KMS-11 (cell line): ENCODE results near the gene ICAM1.
A peak's percentile ranks its signal among the peaks of the same experiment; 100 is the strongest.

Experiments
- H2AFZ ChIP-seq: fragments of 200-600 bp; sonication (generic); 2 replicates; pipeline ENCODE4 v1.6.1; 2016; ENCODE audit warnings: antibody characterized with exemption, mixed run types, low read depth
- H3K27ac ChIP-seq: fragments of 200-600 bp; sonication (generic); 2 replicates; pipeline ENCODE4 v1.6.1; 2016; ENCODE audit warnings: mild to moderate bottlenecking, mixed run types
- H3K27me3 ChIP-seq: fragments of 200-600 bp; sonication (generic); 2 replicates; pipeline ENCODE4 v1.6.1; 2017; ENCODE audit warnings: mild to moderate bottlenecking, low read depth, mixed run types, moderate library complexity; ENCODE audit not compliant: insufficient read depth
- H3K36me3 ChIP-seq: fragments of 200-600 bp; sonication (generic); 2 replicates; pipeline ENCODE4 v1.6.1; 2017; ENCODE audit warnings: mild to moderate bottlenecking, mixed run types; ENCODE audit not compliant: insufficient read depth
- H3K4me1 ChIP-seq: fragments of 200-600 bp; sonication (generic); 2 replicates; pipeline ENCODE4 v1.6.1; 2016; ENCODE audit warnings: mild to moderate bottlenecking, low read depth, mixed run types; ENCODE audit not compliant: poor library complexity, severe bottlenecking
- H3K4me2 ChIP-seq: fragments of 200-600 bp; sonication (generic); 2 replicates; pipeline ENCODE4 v1.7.0; 2016; ENCODE audit warnings: mild to moderate bottlenecking, mixed run types
- H3K4me3 ChIP-seq: fragments of 200-600 bp; sonication (generic); IDR thresholded peaks from 2 replicates; pipeline ENCODE4 v1.6.1; 2017; ENCODE audit warnings: low read depth, low read length, mixed read lengths; ENCODE audit not compliant: insufficient read depth
- H3K79me2 ChIP-seq: fragments of 200-600 bp; sonication (generic); 2 replicates; pipeline ENCODE4 v1.6.1; 2016; ENCODE audit warnings: low read depth, mixed run types; ENCODE audit not compliant: insufficient read depth
- H3K9ac ChIP-seq: fragments of 200-600 bp; sonication (generic); 2 replicates; pipeline ENCODE4 v1.6.1; 2016; ENCODE audit warnings: mild to moderate bottlenecking, mixed run types
- H4K20me1 ChIP-seq: fragments of 200-600 bp; sonication (generic); 2 replicates; pipeline ENCODE4 v1.6.1; 2016; ENCODE audit warnings: mild to moderate bottlenecking, mixed run types; ENCODE audit not compliant: insufficient read depth
- CTCF ChIP-seq: fragments of 200-600 bp; sonication (generic); conservative IDR thresholded peaks from 2 replicates; pipeline ENCODE4 v1.6.1; 2017; ENCODE audit warnings: low read depth, mild to moderate bottlenecking, antibody characterized with exemption, low read length, moderate library complexity, mixed read lengths

Gene ICAM1

GRCh38 chr19:10315335-10316214 lies 44.7 kb downstream of the ICAM1 start, which contains the start of gene FDX2:
TSS of gene FDX2 (minus strand) at chr19:10316015. CDS start at chr19:10315996, 19 bp downstream.
- peak within 1 kb of the TSS; percentile 82 for H3K4me2 ChIP-seq
- H3K4me1 ChIP-seq, result peaks cover 16% of the 10 kb centered on the region
- no peaks in the 10 kb centered on the region for H3K27me3 ChIP-seq
- H4K20me1 ChIP-seq, result no peaks in the 10 kb centered on the region
- no peak for TF ChIP-seq CTCF
- peak within 1 kb of the TSS; percentile 22; the same call in 1 of the 2 replicates for H3K27ac ChIP-seq
- no peaks in the 10 kb centered on the region for H3K36me3 ChIP-seq
- no peaks in the 10 kb centered on the region; the same call in 1 of the 2 replicates for H3K79me2 ChIP-seq
- peak within 1 kb of the TSS; percentile 68 for H3K4me3 ChIP-seq
- H3K9ac ChIP-seq, result peak within 1 kb of the TSS; percentile 59
- H2AFZ ChIP-seq, result peak within 1 kb of the TSS; percentile 70

- Histone ChIP-seq H3K27ac (no peak overlapping the region), H3K4me3 (no peak overlapping the region), H2AFZ (no peak overlapping the region), H3K27me3 (no peaks in the 10 kb centered on the region), H3K4me2 (peak overlapping the region; percentile 82; the same call in 1 of the 2 replicates), H3K79me2 (no peaks in the 10 kb centered on the region; the same call in 1 of the 2 replicates), H3K36me3 (no peaks in the 10 kb centered on the region), H3K9ac (peak overlapping the region; percentile 59; the same call in 1 of the 2 replicates), H4K20me1 (no peaks in the 10 kb centered on the region), H3K4me1 (peaks cover 16% of the 10 kb centered on the region)
- TF ChIP-seq CTCF, result no peak
Observed at GRCh38 chr19:10316229-10317044, 45.5 kb downstream of the ICAM1 start.

GRCh38 chr19:10317045-10317856 lies 46.3 kb downstream of the ICAM1 start:
- no peak overlapping the region for H3K9ac ChIP-seq
- no peaks in the 10 kb centered on the region for H3K36me3 ChIP-seq
- no peak for TF ChIP-seq CTCF
- no peak overlapping the region for H3K4me3 ChIP-seq
- no peak overlapping the region for H2AFZ ChIP-seq
- H3K4me2 ChIP-seq, result no peak overlapping the region
- H3K27me3 ChIP-seq, result no peaks in the 10 kb centered on the region
- no peaks in the 10 kb centered on the region for H4K20me1 ChIP-seq
- H3K4me1 ChIP-seq, result peaks cover 16% of the 10 kb centered on the region
- H3K27ac ChIP-seq, result no peak overlapping the region
- no peaks in the 10 kb centered on the region; the same call in 1 of the 2 replicates for H3K79me2 ChIP-seq
